ENCODE results near the gene TTC12. TPM values are rescaled to one million over a fixed set of nuclear protein-coding genes. Genes with fewer than 3 reads are reported as not detected.
"Not testable (repeated sequence)": the region's sequence is repeated elsewhere in the genome, so short reads cannot be mapped to it uniquely, and the experiment has no call there.

TTC12 gene
- total RNA-seq, 1 experiment from 2014 or later, result 3.2 TPM

DNA sequence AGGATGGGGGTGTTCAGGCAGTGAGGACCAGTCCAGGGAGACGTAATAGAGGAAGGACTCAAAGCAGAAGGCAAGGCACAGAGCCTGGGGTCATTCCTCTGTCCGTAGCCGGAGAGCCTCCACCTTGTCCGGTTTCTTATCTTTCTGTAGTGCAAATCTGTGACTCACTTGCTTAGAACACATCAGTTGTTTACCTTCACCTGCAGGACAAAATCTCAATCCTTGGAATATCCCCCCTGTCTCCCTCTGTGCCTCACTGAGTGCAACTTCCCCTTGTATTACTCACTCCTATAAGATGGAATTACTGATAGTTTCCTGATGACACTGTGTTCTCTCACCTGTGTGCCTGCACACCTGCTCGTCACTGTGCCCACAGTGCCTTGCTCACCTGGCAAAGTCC is 20.4 kb upstream of the TTC12 start:
- Histone ChIP-seq H3K4me3 (no peak overlapping the region), H3K27ac (no peak overlapping the region), H3K36me3 (no peaks in the 10 kb centered on the region), H3K9me3 (replicated peaks) (no peaks in the 10 kb centered on the region), H3K27me3 (replicated peaks) (no peaks in the 10 kb centered on the region), H3K4me1 (replicated peaks) (no peaks in the 10 kb centered on the region)
- no peak for DNase-seq (ENCODE audit: low read depth in 1 of 2, low spot score in 2 of 2)

DNA sequence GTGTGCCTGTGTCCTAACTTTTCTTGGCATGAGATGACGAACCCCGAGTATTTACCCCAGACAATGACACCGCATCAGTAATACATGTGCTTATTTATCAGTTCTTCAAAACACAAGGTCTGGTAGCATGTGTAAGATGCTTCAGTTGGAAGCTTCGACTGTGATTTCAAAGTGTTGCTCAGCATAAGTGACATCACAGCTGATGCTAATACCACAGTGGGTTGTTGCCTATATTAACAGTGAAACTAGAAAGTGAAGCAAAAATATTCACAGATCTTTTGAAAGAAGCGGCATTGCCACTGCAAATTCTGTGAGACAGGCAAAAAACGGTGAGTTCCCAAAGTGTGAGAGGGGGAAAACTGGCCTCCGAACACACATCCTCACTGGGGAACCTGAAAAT is 18.4 kb upstream of the TTC12 start:
- H3K9me3 ChIP-seq (replicated peaks), result no peaks in the 10 kb centered on the region
- H3K36me3 ChIP-seq, result no peaks in the 10 kb centered on the region
- H3K4me1 ChIP-seq (replicated peaks), result no peaks in the 10 kb centered on the region
- H3K27me3 ChIP-seq (replicated peaks), result no peaks in the 10 kb centered on the region
- no peak overlapping the region for H3K4me3 ChIP-seq
- no peak overlapping the region for H3K27ac ChIP-seq
- DNase-seq (ENCODE audit: low read depth in 1 of 2, low spot score in 2 of 2), result no peak

DNA sequence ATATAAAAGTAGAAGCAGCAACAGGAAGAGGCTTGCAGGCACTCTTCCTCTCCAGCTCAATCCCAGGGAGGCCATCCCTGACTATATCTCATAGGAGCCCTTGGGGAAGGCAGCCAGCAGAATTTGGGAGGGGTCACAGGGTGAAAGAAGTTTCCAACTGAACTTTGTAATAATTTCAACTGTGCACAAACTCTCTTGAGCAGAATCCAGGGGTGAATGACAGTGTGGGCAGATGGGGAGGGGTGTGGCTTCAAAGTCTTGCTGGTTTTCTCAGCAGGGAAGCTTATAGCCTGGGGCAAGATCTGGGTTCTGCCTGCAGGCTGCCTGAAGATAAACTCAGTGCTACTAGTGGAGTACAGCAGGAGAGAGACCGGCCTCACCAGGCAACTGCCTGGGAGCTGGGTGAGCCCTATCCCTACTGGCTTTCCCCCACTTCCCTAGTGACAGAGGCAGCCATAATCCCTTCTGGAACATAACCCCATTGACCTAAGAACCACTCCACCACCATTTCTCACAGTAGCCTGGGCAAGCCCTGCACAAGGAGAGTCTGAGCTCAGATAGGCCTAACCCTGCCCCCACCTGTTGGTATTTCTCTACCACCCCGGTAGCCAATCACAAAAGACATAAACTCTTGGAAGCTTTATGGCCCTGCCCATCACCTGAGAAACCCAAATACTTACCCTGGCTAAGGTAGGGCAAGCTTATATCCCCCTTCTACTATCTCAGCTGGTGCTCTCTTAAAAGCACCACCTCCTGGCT is 17.8 kb upstream of the TTC12 start:
- Histone ChIP-seq H3K36me3 (no peaks in the 10 kb centered on the region), H3K27me3 (replicated peaks) (no peaks in the 10 kb centered on the region), H3K27ac (no peak overlapping the region), H3K4me3 (no peak overlapping the region), H3K9me3 (replicated peaks) (no peaks in the 10 kb centered on the region), H3K4me1 (replicated peaks) (no peaks in the 10 kb centered on the region)
- no peak for DNase-seq (ENCODE audit: low read depth in 1 of 2, low spot score in 2 of 2)

DNA sequence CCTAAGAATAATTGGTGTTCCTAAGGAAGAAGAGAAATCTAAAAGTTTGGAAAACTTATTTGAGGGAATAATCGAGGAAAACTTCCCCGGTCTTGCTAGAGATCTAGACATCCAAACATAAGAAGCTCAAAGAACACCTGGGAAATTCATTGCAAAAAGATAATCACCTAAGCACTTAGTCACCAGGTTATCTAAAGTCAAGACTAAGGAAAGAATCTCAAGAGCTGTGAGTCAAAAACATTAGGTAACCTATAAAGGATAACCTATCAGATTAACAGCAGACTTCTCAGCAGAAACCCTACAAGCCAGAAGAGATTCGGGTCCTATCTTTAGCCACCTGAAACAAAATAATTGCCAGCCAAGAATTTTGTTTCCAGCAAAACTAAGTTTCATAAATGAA is 15.9 kb upstream of the TTC12 start:
- not testable (repeated sequence) for H3K36me3 ChIP-seq; H3K27ac ChIP-seq; DNase-seq (ENCODE audit: low read depth in 1 of 2, low spot score in 2 of 2); H3K27me3 ChIP-seq (replicated peaks); H3K4me1 ChIP-seq (replicated peaks); H3K9me3 ChIP-seq (replicated peaks); H3K4me3 ChIP-seq

DNA sequence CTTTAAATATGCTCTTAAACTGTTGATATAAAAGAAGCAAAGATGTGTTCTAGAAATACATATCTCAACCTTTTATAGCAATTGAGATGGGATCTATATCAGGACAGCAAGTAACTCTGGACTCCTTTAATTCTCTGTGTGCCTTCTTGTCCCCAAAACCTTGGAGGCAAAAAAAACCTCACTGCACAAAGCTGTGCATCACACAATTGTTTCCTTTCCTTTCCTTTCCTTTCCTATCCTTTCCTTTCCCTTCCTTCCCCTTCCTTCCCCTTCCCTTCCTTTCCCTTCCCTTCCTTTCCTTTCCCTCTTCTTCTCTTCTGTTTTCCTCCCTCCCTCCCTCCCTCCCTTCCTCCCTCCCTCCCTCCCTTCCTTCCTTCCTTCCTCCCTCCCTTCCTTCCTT is 9.5 kb upstream of the TTC12 start:
- Histone ChIP-seq H3K27ac (no peak overlapping the region), H3K36me3 (no peaks in the 10 kb centered on the region), H3K4me3 (no peak overlapping the region), H3K27me3 (replicated peaks) (no peaks in the 10 kb centered on the region), H3K4me1 (replicated peaks) (no peaks in the 10 kb centered on the region), H3K9me3 (replicated peaks) (no peaks in the 10 kb centered on the region)
- no peak for DNase-seq (ENCODE audit: low read depth in 1 of 2, low spot score in 2 of 2)

DNA sequence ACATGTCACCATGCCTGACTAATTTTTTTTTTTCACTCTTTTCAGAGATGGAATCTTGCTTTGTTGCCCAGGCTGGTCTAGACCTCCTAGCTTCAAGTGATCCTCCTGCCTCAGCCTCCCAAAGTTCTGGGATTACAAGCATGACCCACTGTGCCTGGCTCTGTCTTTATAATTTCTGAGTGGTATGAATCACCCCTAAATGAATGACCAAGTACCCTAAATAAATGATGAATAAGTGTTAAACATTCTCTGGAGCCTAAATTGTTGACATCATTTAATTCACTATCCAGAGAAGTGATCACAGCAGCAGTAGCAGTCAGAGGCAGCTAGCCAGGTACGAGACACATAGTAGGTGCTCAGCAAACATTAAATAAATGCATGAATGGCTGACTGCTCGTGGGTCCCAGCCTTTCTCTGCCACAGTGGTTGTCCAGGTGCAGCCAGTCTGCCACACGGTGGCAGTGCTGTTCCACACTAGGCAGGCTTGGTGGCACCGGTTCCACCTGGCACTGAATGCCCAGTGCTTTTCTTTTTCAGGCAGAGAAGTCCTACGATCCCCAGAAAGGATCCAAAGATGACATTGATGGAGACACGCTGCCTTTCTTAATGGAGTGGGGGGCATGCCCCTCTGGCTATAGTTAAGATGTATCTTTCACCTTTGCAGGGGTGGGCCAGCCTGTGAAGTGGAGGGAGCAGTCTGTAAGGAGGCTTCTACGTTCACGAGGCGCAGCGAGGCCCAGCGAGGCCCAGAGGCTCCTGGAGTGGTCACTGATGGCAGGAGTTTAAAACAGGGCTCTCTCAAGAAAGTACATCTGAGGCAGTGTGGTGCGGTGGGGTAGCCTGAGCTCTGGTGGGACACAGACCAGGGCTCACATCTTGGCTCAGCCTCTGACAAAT is 8.7 kb upstream of the TTC12 start:
- no peaks in the 10 kb centered on the region for H3K27me3 ChIP-seq (replicated peaks)
- H3K4me3 ChIP-seq, result no peak overlapping the region
- no peaks in the 10 kb centered on the region for H3K9me3 ChIP-seq (replicated peaks)
- peak; percentile 29 to 62 for DNase-seq (ENCODE audit: low read depth in 1 of 2, low spot score in 2 of 2)
- H3K27ac ChIP-seq, result no peak overlapping the region
- H3K36me3 ChIP-seq, result no peaks in the 10 kb centered on the region
- no peaks in the 10 kb centered on the region for H3K4me1 ChIP-seq (replicated peaks)

DNA sequence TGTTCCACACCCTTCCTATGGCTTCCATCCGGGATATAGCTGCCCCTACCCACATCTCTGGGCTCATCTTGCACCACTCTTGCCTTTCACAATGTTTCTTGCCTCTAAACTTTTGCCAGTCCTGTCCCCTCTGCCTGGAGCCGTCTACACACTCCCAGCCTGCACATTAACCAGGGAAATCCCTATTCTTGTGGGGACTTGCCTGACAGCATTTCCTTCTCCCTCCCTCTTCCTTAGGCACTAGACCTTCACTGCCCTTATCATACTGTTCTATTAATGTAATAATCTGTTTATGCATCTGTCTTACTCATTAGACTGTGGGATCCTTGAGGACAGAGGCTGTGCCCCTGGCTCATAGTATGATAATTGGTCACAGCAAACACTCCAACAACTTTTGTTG is 5.8 kb upstream of the TTC12 start:
- Histone ChIP-seq H3K27me3 (replicated peaks) (no peaks in the 10 kb centered on the region), H3K36me3 (no peaks in the 10 kb centered on the region), H3K4me1 (replicated peaks) (peaks cover 13% of the 10 kb centered on the region), H3K4me3 (no peak overlapping the region), H3K27ac (no peak overlapping the region), H3K9me3 (replicated peaks) (no peaks in the 10 kb centered on the region)
- DNase-seq (ENCODE audit: low read depth in 1 of 2, low spot score in 2 of 2), result no peak

DNA sequence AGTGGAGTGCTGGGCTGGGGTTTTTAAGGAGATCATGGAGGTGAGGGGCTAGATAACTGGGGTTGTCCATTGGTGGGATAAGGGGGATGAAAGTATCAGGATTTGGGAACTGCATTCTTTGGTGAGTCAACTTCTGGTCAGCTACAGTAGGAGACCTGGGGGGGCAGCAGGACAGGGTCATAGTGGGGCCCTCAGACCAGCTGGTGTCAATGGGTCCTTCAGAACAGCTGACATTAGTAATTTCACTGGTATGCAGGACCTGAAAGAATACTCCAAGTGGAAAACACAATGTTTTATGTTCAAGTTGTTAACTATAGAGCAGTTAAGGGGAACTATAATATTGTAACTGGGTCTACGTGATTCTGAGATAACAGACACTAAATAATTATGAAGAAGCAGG is 2.8 kb upstream of the TTC12 start:
- H3K36me3 ChIP-seq, result no peaks in the 10 kb centered on the region
- no peaks in the 10 kb centered on the region for H3K9me3 ChIP-seq (replicated peaks)
- H3K27ac ChIP-seq, result no peak overlapping the region
- no peak overlapping the region for H3K4me3 ChIP-seq
- peak; percentile 10 to 42 for DNase-seq (ENCODE audit: low read depth in 1 of 2, low spot score in 2 of 2)
- H3K27me3 ChIP-seq (replicated peaks), result no peaks in the 10 kb centered on the region
- H3K4me1 ChIP-seq (replicated peaks), result peaks cover 19% of the 10 kb centered on the region

DNA sequence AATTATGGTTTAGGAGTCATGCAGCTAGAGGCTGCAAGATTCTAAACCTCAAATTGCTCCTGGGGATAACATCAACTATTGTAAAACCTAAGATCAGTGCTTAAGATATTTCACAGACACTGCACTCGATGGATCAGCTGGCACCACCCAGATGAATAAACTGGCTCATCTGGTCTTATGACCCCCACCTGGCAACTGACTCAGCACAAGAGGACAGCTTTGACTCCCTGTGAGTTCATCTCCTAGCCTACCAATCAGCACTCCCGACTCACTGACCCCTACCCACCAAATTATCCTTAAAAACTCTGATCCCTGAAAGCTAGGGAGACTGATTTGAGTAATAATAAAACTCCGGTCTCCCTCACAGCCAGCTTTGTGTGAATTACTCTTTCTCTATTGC is 782 bp upstream of the TTC12 start:
- Histone ChIP-seq H3K4me1 (replicated peaks) (peaks cover 19% of the 10 kb centered on the region), H3K27ac (no peak overlapping the region), H3K4me3 (peak overlapping the region; percentile 65), H3K36me3 (no peaks in the 10 kb centered on the region), H3K27me3 (replicated peaks) (no peaks in the 10 kb centered on the region), H3K9me3 (replicated peaks) (no peaks in the 10 kb centered on the region)
- no peak for DNase-seq (ENCODE audit: low read depth in 1 of 2, low spot score in 2 of 2)

DNA sequence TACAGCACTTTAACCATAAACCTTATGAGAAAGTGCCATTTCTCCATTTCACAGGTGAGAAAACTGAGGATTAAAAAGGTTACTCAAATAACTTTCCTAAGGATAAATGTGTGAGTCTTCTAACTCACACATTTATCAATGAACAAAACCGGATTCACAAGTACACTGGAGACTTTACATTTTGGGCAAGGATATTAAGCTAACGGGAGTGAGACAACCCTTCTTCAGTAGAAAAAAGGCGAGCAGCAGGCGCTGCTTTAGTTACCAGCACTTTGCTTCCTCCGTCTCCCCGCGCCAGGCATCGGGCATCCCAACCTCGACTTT is 356 bp upstream of the TTC12 start:
- Histone ChIP-seq H3K27ac (peak overlapping the region; percentile 75; the same call in 1 of the 2 replicates), H3K4me3 (peak overlapping the region; percentile 65), H3K9me3 (replicated peaks) (no peaks in the 10 kb centered on the region), H3K36me3 (no peaks in the 10 kb centered on the region), H3K27me3 (replicated peaks) (no peaks in the 10 kb centered on the region), H3K4me1 (replicated peaks) (peaks cover 19% of the 10 kb centered on the region)
- DNase-seq (ENCODE audit: low read depth in 1 of 2, low spot score in 2 of 2), result peak in 1 of 2 experiments; percentile 34

DNA sequence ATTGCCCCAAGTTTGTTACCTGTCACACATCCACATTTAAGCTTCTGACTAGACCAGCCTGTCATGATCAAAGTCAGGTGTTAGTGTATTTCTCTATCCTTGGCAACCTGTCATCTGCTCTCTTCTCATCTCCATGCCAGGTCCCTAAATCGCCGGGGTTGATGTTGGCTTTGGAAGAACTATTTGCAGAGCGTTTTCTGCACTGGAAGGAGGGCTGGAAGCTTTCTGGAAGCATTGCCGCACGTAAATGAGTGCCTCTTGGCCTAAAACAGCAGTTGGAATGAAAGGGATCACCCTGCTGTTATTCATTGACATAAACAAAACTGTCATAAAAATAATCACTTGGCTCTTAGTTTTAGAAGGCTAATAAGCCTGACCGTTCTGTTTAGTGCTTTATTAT is 1.4 kb downstream of the TTC12 start:
- no peaks in the 10 kb centered on the region for H3K36me3 ChIP-seq
- no peak overlapping the region for H3K4me3 ChIP-seq
- H3K9me3 ChIP-seq (replicated peaks), result no peaks in the 10 kb centered on the region
- DNase-seq (ENCODE audit: low read depth in 1 of 2, low spot score in 2 of 2), result no peak
- H3K27ac ChIP-seq, result no peak overlapping the region
- H3K4me1 ChIP-seq (replicated peaks), result peaks cover 19% of the 10 kb centered on the region
- no peaks in the 10 kb centered on the region for H3K27me3 ChIP-seq (replicated peaks)

DNA sequence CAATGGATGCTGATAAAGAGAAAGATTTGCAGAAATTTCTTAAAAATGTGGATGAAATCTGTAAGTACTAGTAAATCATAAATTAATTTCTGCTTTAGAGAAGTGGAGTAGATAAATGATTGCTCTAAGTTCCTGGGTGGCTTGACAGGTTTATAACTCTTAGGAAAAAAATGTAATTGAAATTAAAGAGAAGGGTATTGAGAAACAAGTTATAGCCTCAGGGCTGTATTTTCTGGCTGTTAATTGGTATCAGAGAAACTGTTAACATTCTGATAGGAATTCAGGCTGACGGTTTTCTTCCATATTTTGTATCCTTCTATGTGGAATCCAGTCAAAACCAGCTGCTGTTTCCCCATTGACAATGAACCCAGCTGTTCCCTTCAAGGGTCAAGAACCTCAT is 1.9 kb downstream of the TTC12 start:
- Histone ChIP-seq H3K4me3 (no peak overlapping the region), H3K27ac (no peak overlapping the region), H3K9me3 (replicated peaks) (no peaks in the 10 kb centered on the region), H3K36me3 (no peaks in the 10 kb centered on the region), H3K4me1 (replicated peaks) (peaks cover 16% of the 10 kb centered on the region), H3K27me3 (replicated peaks) (no peaks in the 10 kb centered on the region)
- no peak for DNase-seq (ENCODE audit: low read depth in 1 of 2, low spot score in 2 of 2)

DNA sequence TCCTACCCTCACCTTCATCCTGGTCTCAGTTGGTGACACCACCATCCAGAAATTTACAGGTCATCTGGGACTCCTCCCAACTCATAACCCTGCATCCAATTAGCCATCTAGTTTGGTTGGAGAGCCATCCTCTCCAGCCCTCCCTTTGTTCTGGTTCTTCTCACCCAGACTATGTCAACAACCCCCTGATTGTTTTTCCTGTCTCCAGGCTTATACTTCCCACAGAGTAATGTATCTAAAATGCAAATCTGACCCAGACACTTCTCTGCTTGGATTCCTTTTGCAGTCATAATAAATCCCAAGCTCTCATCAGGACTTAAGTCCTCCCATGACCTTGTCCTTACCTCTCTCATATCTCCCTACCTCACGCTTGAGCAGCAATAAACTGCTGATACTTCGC is 3.0 kb downstream of the TTC12 start:
- Histone ChIP-seq H3K4me3 (no peak overlapping the region), H3K27me3 (replicated peaks) (no peaks in the 10 kb centered on the region), H3K27ac (no peak overlapping the region), H3K9me3 (replicated peaks) (no peaks in the 10 kb centered on the region), H3K36me3 (no peaks in the 10 kb centered on the region), H3K4me1 (replicated peaks) (peaks cover 5% of the 10 kb centered on the region)
- no peak for DNase-seq (ENCODE audit: low read depth in 1 of 2, low spot score in 2 of 2)

DNA sequence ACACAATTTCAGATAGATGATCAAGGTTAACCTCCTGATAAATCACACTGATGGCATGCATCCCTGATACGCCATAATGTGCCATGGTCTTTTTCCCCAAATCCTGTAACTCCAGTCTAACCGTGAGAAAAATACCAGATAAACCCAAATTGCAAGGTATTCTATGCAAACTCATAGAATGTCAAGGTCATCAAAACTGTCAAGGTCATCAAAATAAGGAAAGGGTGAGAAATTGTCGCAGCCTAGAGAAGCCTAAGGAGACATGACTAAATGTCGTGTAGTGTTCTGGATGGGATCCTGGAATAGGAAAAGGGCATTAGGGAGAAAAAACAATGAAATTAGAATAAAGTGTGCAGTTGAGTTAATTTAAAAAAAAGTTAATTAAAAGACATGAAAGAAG is 4.7 kb downstream of the TTC12 start:
- Histone ChIP-seq H3K27ac (no peak overlapping the region), H3K27me3 (replicated peaks) (no peaks in the 10 kb centered on the region), H3K9me3 (replicated peaks) (no peaks in the 10 kb centered on the region), H3K4me1 (replicated peaks) (peaks cover 1% of the 10 kb centered on the region; the same call in 1 of the 2 replicates), H3K36me3 (no peaks in the 10 kb centered on the region), H3K4me3 (no peak overlapping the region)
- DNase-seq (ENCODE audit: low read depth in 1 of 2, low spot score in 2 of 2), result no peak

All from SJSA1 (cell line).